NCI-H446 (cell line): ENCODE measurements around the gene KIF4A.
"Not testable (repeated sequence)": the region's sequence is repeated elsewhere in the genome, so short reads cannot be mapped to it uniquely, and the experiment has no call there.

Experiments used
- DNase-seq, 2 experiments: peaks; one replicate each; lab custom pipeline; 2025; lab: John Stamatoyannopoulos, UW

The KIF4A gene

GRCh38 chrX:70281951-70282350, 8.0 kb upstream of the KIF4A start, which contains the start of gene RAB41:
Gene RAB41, plus strand, starts transcription at chrX:70282172. Its CDS starts 46 bp downstream, at chrX:70282218.
- DNase-seq: no peak

- no peak for DNase-seq
These were observed 624 bp upstream of the KIF4A start for GRCh38 chrX:70289168-70289792.

- DNase-seq: no peak
These were observed 2.9 kb downstream of the KIF4A start for GRCh38 chrX:70292788-70293187.

- no peak for DNase-seq
These were observed 3.7 kb downstream of the KIF4A start for GRCh38 chrX:70293621-70294020.

- DNase-seq: no peak
These were observed 11.8 kb downstream of the KIF4A start for GRCh38 chrX:70301716-70302115.

GRCh38 chrX:70313503-70313902, 23.6 kb downstream of the KIF4A start:
- no peak for DNase-seq

- no peak for DNase-seq
These were observed 32.9 kb downstream of the KIF4A start for GRCh38 chrX:70322784-70323183.

- DNase-seq: not testable (repeated sequence)
These were observed 33.7 kb downstream of the KIF4A start for GRCh38 chrX:70323628-70324027.

- DNase-seq: no peak
These were observed 34.4 kb downstream of the KIF4A start for GRCh38 chrX:70324326-70324725.

- no peak for DNase-seq
These were observed 41.3 kb downstream of the KIF4A start for GRCh38 chrX:70331161-70331560.

- no peak for DNase-seq
These were observed 42.7 kb downstream of the KIF4A start for GRCh38 chrX:70332600-70332999.

- DNase-seq: no peak
These were observed 46.9 kb downstream of the KIF4A start for GRCh38 chrX:70336767-70337166.

GRCh38 chrX:70338290-70338689, 48.4 kb downstream of the KIF4A start:
- DNase-seq: no peak

GRCh38 chrX:70343435-70343834, 53.5 kb downstream of the KIF4A start:
- DNase-seq: no peak

GRCh38 chrX:70346418-70347070, 56.6 kb downstream of the KIF4A start:
- no peak for DNase-seq

- not testable (repeated sequence) for DNase-seq
These were observed 58.9 kb downstream of the KIF4A start for GRCh38 chrX:70348825-70349224.

- not testable (repeated sequence) for DNase-seq
These were observed 59.6 kb downstream of the KIF4A start for GRCh38 chrX:70349367-70350125.

- no peak for DNase-seq
These were observed 62.6 kb downstream of the KIF4A start for GRCh38 chrX:70352496-70352895.

GRCh38 chrX:70353514-70353913, 63.6 kb downstream of the KIF4A start:
- no peak for DNase-seq

- peak in 1 of 2 experiments; percentile 5 for DNase-seq
These were observed 64.8 kb downstream of the KIF4A start for GRCh38 chrX:70354716-70355115.

GRCh38 chrX:70359458-70359857, 69.6 kb downstream of the KIF4A start:
- no peak for DNase-seq

- no peak for DNase-seq
These were observed 70.5 kb downstream of the KIF4A start for GRCh38 chrX:70360366-70360765.

GRCh38 chrX:70368731-70369130, 78.8 kb downstream of the KIF4A start:
- DNase-seq: not testable (repeated sequence)
